PC-3 (cell line): Measurements from ENCODE around the gene COL7A1. TPM values are rescaled to one million over a fixed set of nuclear protein-coding genes. Genes with fewer than 3 reads are reported as not detected.

Source experiments
- ATAC-seq: fragments of 200-7000 bp; cut with Tn5 transposase; 2 replicates; pipeline ENCODE4 v1.9.1; 2020; ENCODE audit warnings: mild to moderate bottlenecking, moderate library complexity
- BruUV-seq: library from RNA; stranded (reverse); fragments of 400-500 nt; replicated peaks from 2 replicates; lab custom pipeline; 2021; lab: Mats Ljungman, UMichigan
- CTCF ChIA-PET: fragments of 300-600 bp; sonication (Branson Sonifier 250); formaldehyde crosslinking; loops from one replicate; lab custom pipeline; 2022; ENCODE audit warnings: antibody characterized with exemption; lab: Charles Lee
- POLR2A ChIA-PET: fragments of 300-600 bp; sonication (Branson Sonifier 250); formaldehyde crosslinking; loops from one replicate; lab custom pipeline; 2022; ENCODE audit warnings: antibody characterized with exemption; ENCODE audit not compliant: unreplicated experiment; lab: Charles Lee
- DNase-seq: peaks from one replicate; pipeline ENCODE4 v3.0.0-alpha.2; 2015
- H2AFZ ChIP-seq: fragments of 300-600 bp; sonication (generic); 2 replicates; pipeline ENCODE4 v1.6.0; 2016; ENCODE audit warnings: antibody characterized with exemption, low read length
- H3F3A ChIP-seq: fragments of 300-600 bp; sonication (generic); one replicate; pipeline ENCODE4 v1.6.0; 2017; ENCODE audit warnings: antibody characterized with exemption, low read length, control low read depth, mild to moderate bottlenecking; ENCODE audit not compliant: unreplicated experiment
- H3K27ac ChIP-seq: fragments of 300-600 bp; sonication (generic); 2 replicates; pipeline ENCODE4 v1.5.1; 2016; ENCODE audit warnings: mild to moderate bottlenecking, low read length
- H3K27me3 ChIP-seq: fragments of 300-600 bp; sonication (generic); 2 replicates; pipeline ENCODE4 v1.6.1; 2016; ENCODE audit warnings: low read length, mixed read lengths
- H3K36me3 ChIP-seq: fragments of 300-600 bp; sonication (generic); 2 replicates; pipeline ENCODE4 v1.6.1; 2016; ENCODE audit warnings: low read depth, mixed run types, low read length, mixed read lengths
- H3K4me1 ChIP-seq: fragments of 300-600 bp; sonication (generic); 2 replicates; pipeline ENCODE4 v1.5.1; 2016; ENCODE audit warnings: low read length; ENCODE audit not compliant: insufficient read depth
- H3K4me2 ChIP-seq: fragments of 300-600 bp; sonication (generic); 2 replicates; pipeline ENCODE4 v1.6.0; 2016; ENCODE audit warnings: low read length
- H3K4me3 ChIP-seq: fragments of 300-600 bp; sonication (generic); 2 replicates; pipeline ENCODE4 v1.5.1; 2016; ENCODE audit warnings: mild to moderate bottlenecking, low read length, mixed read lengths
- H3K79me2 ChIP-seq: fragments of 300-600 bp; sonication (generic); 2 replicates; pipeline ENCODE4 v1.6.1; 2017; ENCODE audit warnings: low read length, mixed read lengths
- H3K9ac ChIP-seq: fragments of 300-600 bp; sonication (generic); 2 replicates; pipeline ENCODE4 v1.6.0; 2016; ENCODE audit warnings: mild to moderate bottlenecking, low read length
- H3K9me2 ChIP-seq: fragments of 300-600 bp; sonication (generic); replicated peaks from 2 replicates; pipeline ENCODE4 v1.6.1; 2016; ENCODE audit warnings: mixed run types, low read length, mixed read lengths
- H3K9me3 ChIP-seq: fragments of 300-600 bp; sonication (generic); 2 replicates; pipeline ENCODE4 v1.6.1; 2016; ENCODE audit warnings: low read length, mixed read lengths
- H4K20me1 ChIP-seq: fragments of 300-600 bp; sonication (generic); 2 replicates; pipeline ENCODE4 v1.6.1; 2016; ENCODE audit warnings: low read length, mixed read lengths
- CTCF ChIP-seq: fragments of 300-600 bp; sonication (generic); conservative IDR thresholded peaks from 2 replicates; pipeline ENCODE4 v1.5.1; 2017; ENCODE audit warnings: antibody characterized with exemption, low read depth, mild to moderate bottlenecking, low read length
- EZH2 ChIP-seq: fragments of 300-600 bp; sonication (generic); IDR thresholded peaks from one replicate; pipeline ENCODE4 v1.6.1; 2017; ENCODE audit warnings: antibody characterized with exemption, mild to moderate bottlenecking, low read length; ENCODE audit not compliant: unreplicated experiment
- EZH2phosphoT487 ChIP-seq: fragments of 300-600 bp; sonication (generic); IDR thresholded peaks from 2 replicates; pipeline ENCODE4 v1.6.1; 2018; ENCODE audit warnings: mild to moderate bottlenecking, antibody characterized with exemption, low read length, borderline replicate concordance
- intact Hi-C: fragments of 100-400 bp; cut with micrococcal nuclease; formaldehyde crosslinking; loops from 2 replicates; pipeline ENCODE4 v1.9.0; 2023
- total RNA-seq: library from RNA; depleted of rRNA; stranded (reverse); fragments of >200 nt; gene quantifications from 2 replicates; pipeline ENCODE4 v1.2.3, GENCODE V29; 2014

Gene COL7A1
- total RNA-seq, 1 experiment from 2014 or later: 7.9 TPM

GRCh38 chr3:48548729-48549705 lies 46.1 kb downstream of the COL7A1 start:
- no peaks in the 10 kb centered on the region for H3K9me3 ChIP-seq
- H3K9ac ChIP-seq: no peak overlapping the region
- intact Hi-C loops: loop anchor here (1.0 to 2.0 kb wide), 3 partner anchors 42 to 276 kb away; no protein-coding TSS in a partner anchor
- ChIA-PET CTCF (interaction anchor here (0.6 to 1.0 kb wide), 4 partner anchors 62 to 148 kb away, joined by 3 to 6 read pairs (median 4); no protein-coding TSS in a partner anchor), POLR2A (interaction anchor here (0.5 kb wide), 1 partner anchor 103 kb away, joined by 3 read pairs; the partner anchor contains the start of gene ATRIP)
- peak; percentile 97 for TF ChIP-seq CTCF
- no peak for TF ChIP-seq EZH2
- H2AFZ ChIP-seq: no peak overlapping the region
- DNase-seq: peak; percentile 90
- H3K27ac ChIP-seq: no peak overlapping the region
- no peaks in the 10 kb centered on the region for H3K9me2 ChIP-seq
- peaks cover 24% of the 10 kb centered on the region for H3K79me2 ChIP-seq
- H4K20me1 ChIP-seq: no peaks in the 10 kb centered on the region
- H3K4me3 ChIP-seq: no peak overlapping the region
- peak; percentile 99 for ATAC-seq
- no peaks in the 10 kb centered on the region for H3F3A ChIP-seq
- H3K4me1 ChIP-seq: no peaks in the 10 kb centered on the region
- no peaks in the 10 kb centered on the region for H3K27me3 ChIP-seq
- BruUV-seq: no TSS peak
- H3K36me3 ChIP-seq: peaks cover 29% of the 10 kb centered on the region
- no peak overlapping the region for H3K4me2 ChIP-seq

GRCh38 chr3:48548126-48548525 lies 47.0 kb downstream of the COL7A1 start:
- Histone ChIP-seq H4K20me1 (no peaks in the 10 kb centered on the region), H3K9me3 (no peaks in the 10 kb centered on the region), H3F3A (no peaks in the 10 kb centered on the region), H3K27me3 (no peaks in the 10 kb centered on the region), H3K9ac (no peak overlapping the region), H3K36me3 (peaks cover 29% of the 10 kb centered on the region), H2AFZ (no peak overlapping the region), H3K4me3 (no peak overlapping the region), H3K4me1 (no peaks in the 10 kb centered on the region), H3K9me2 (no peaks in the 10 kb centered on the region), H3K79me2 (peaks cover 15% of the 10 kb centered on the region), H3K27ac (no peak overlapping the region), H3K4me2 (no peak overlapping the region)
- ATAC-seq (no peak), DNase-seq (no peak)
- no TSS peak for BruUV-seq
- ChIA-PET CTCF (interaction anchor here (1.0 kb wide), 1 partner anchor 112 kb away, joined by 4 read pairs; no protein-coding TSS in a partner anchor), POLR2A (no interaction called here)
- TF ChIP-seq EZH2phosphoT487: no peak
- TF ChIP-seq CTCF: no peak
- no peak for TF ChIP-seq EZH2
- intact Hi-C loops: loop anchor here (1.0 to 2.0 kb wide), 3 partner anchors 41 to 275 kb away; no protein-coding TSS in a partner anchor
